ENCODE results near the gene PEMT.

The PEMT gene

GRCh38 chr17:17495536-17496188 lies 95.8 kb downstream of the PEMT start:
- ChIA-PET POLR2A (interaction anchor here (0.6 to 2.6 kb wide), 30 partner anchors 14 to 531 kb away, joined by 3 to 25 read pairs (median 6); partner anchors contain the start of genes MED9 and PEMT), CTCF (interaction anchor here (0.5 to 5.3 kb wide), 19 partner anchors 14 to 658 kb away, joined by 3 to 86 read pairs (median 5); partner anchors contain the start of gene PEMT)
- TF ChIP-seq ZNF2 (tag by site-specific recombination; IDR thresholded peaks at IDR 0.05) (no peak), ZNF580 (tag by site-specific recombination; IDR thresholded peaks at IDR 0.05) (no peak), SETDB1 (IDR thresholded peaks at IDR 0.05; ENCODE audit: insufficient read length, low read length) (no peak), ZFP69B (tag by site-specific recombination; IDR thresholded peaks at IDR 0.05) (no peak), ZNF704 (tag by site-specific recombination; IDR thresholded peaks at IDR 0.05) (no peak), HOXC10 (CRISPR knock-in tag; IDR thresholded peaks at IDR 0.05) (0 out of 2 replicates have a peak, but pooled peaks have one; percentile 53), ZNF202 (tag by site-specific recombination; IDR thresholded peaks at IDR 0.05; ENCODE audit: borderline replicate concordance) (peak; percentile 85; the same call in 1 of the 2 replicates), ZBTB8A (tag by site-specific recombination; IDR thresholded peaks at IDR 0.05) (no peak), ZNF830 (tag by site-specific recombination; IDR thresholded peaks at IDR 0.05; ENCODE audit: low read depth) (no peak)
- no peaks in the 10 kb centered on the region for H3K9me3 ChIP-seq (ENCODE audit: control insufficient read depth, insufficient read depth, low read depth, low read length)
- H3K36me3 ChIP-seq (ENCODE audit: control insufficient read depth in 2 of 2, insufficient read depth in 1 of 2, low read length in 2 of 2), result peaks cover 0 to 39% of the 10 kb centered on the region in 2 experiments; a peak in 1 of 3 replicates
- H3K27ac ChIP-seq (ENCODE audit: extremely low read depth, low read depth, low read length), result peak overlapping the region; percentile 62; the same call in 1 of the 2 replicates
- peak overlapping the region; percentile 64 for H3K4me3 ChIP-seq (ENCODE audit: low read depth, low read length)
- no peaks in the 10 kb centered on the region for H3K4me1 ChIP-seq (ENCODE audit: control insufficient read depth, insufficient read depth, low read length)

GRCh38 chr17:17494870-17495535 lies 96.5 kb downstream of the PEMT start:
- Histone ChIP-seq H3K36me3 (ENCODE audit: control insufficient read depth in 2 of 2, insufficient read depth in 1 of 2, low read length in 2 of 2) (peaks cover 0 to 43% of the 10 kb centered on the region in 2 experiments; a peak in 1 of 3 replicates), H3K27ac (ENCODE audit: extremely low read depth, low read depth, low read length) (peak overlapping the region; percentile 16; the same call in 1 of the 2 replicates), H3K9me3 (ENCODE audit: control insufficient read depth, insufficient read depth, low read depth, low read length) (no peaks in the 10 kb centered on the region), H3K4me3 (ENCODE audit: low read depth, low read length) (no peak overlapping the region), H3K4me1 (ENCODE audit: control insufficient read depth, insufficient read depth, low read length) (no peaks in the 10 kb centered on the region)
- ChIA-PET CTCF (interaction anchor here (0.6 to 2.8 kb wide), 2 partner anchors 73 to 140 kb away, joined by 3 to 32 read pairs; no protein-coding TSS in a partner anchor), POLR2A (interaction anchor here (0.6 to 2.6 kb wide), 7 partner anchors 21 to 193 kb away, joined by 4 to 13 read pairs (median 7); no protein-coding TSS in a partner anchor)
- TF ChIP-seq ZNF202 (tag by site-specific recombination; IDR thresholded peaks at IDR 0.05; ENCODE audit: borderline replicate concordance) (0 out of 2 replicates have a peak, but pooled peaks have one; percentile 45), ZNF776 (tag by site-specific recombination; IDR thresholded peaks at IDR 0.05; ENCODE audit: borderline replicate concordance) (no peak), ZNF114 (tag by site-specific recombination; IDR thresholded peaks at IDR 0.05) (no peak)

GRCh38 chr17:17494499-17494869 lies 97.0 kb downstream of the PEMT start:
- CTCF ChIA-PET, result interaction anchor here (0.6 kb wide), 1 partner anchor 74 kb away, joined by 3 read pairs; no protein-coding TSS in a partner anchor

More at GRCh38 chr17:17494499-17494869, 97.0 kb downstream of the PEMT start:
- H3K9me3 ChIP-seq (ENCODE audit: control insufficient read depth, insufficient read depth, low read depth, low read length), result no peaks in the 10 kb centered on the region
- peaks cover 0 to 46% of the 10 kb centered on the region in 2 experiments; a peak in 2 of 3 replicates for H3K36me3 ChIP-seq (ENCODE audit: control insufficient read depth in 2 of 2, insufficient read depth in 1 of 2, low read length in 2 of 2)
- TF ChIP-seq KLF16 (tag by site-specific recombination; IDR thresholded peaks at IDR 0.05) (no peak), ZFP41 (tag by site-specific recombination; IDR thresholded peaks at IDR 0.05; ENCODE audit: borderline replicate concordance) (no peak), ZEB2 (tag by site-specific recombination; IDR thresholded peaks at IDR 0.05) (no peak), ZNF560 (tag by site-specific recombination; IDR thresholded peaks at IDR 0.05; ENCODE audit: borderline replicate concordance) (no peak), ZNF184 (tag by site-specific recombination; IDR thresholded peaks at IDR 0.05) (no peak), ZSCAN5A (tag by site-specific recombination; IDR thresholded peaks at IDR 0.05) (no peak), ZBTB49 (tag by site-specific recombination; IDR thresholded peaks at IDR 0.05; ENCODE audit: low read depth) (no peak), ZNF394 (tag by site-specific recombination; IDR thresholded peaks at IDR 0.05; ENCODE audit: borderline replicate concordance) (no peak), ZFHX2 (tag by site-specific recombination; conservative IDR thresholded peaks at IDR 0.05) (no peak), ZNF211 (tag by site-specific recombination; IDR thresholded peaks at IDR 0.05; ENCODE audit: low read depth) (no peak)
- H3K4me3 ChIP-seq (ENCODE audit: low read depth, low read length), result no peak overlapping the region
- no peak overlapping the region for H3K27ac ChIP-seq (ENCODE audit: extremely low read depth, low read depth, low read length)
- no peaks in the 10 kb centered on the region for H3K4me1 ChIP-seq (ENCODE audit: control insufficient read depth, insufficient read depth, low read length)
- POLR2A ChIA-PET, result no interaction called here

Data from HEK293 (cell line).